ENCODE data around the gene HYDIN.

The HYDIN gene

GRCh38 chr16:71229344-71229743, 1.2 kb downstream of the HYDIN start:
- no peak overlapping the region for H3K4me3 ChIP-seq (replicated peaks in 1 of 2; ENCODE audit: low read depth in 2 of 2, low read length in 2 of 2)
- DNase-seq (ENCODE audit: low read depth in 2 of 2), result no peak
- no peak for TF ChIP-seq CTCF (IDR thresholded peaks at IDR 0.05; ENCODE audit: low read depth, low read length)

GRCh38 chr16:71226229-71227141, 4.0 kb downstream of the HYDIN start:
- no peak for TF ChIP-seq CTCF (IDR thresholded peaks at IDR 0.05; ENCODE audit: low read depth, low read length)
- no peak overlapping the region for H3K4me3 ChIP-seq (replicated peaks in 1 of 2; ENCODE audit: low read depth in 2 of 2, low read length in 2 of 2)
- DNase-seq (ENCODE audit: low read depth in 2 of 2), result no peak

GRCh38 chr16:71225145-71225544, 5.4 kb downstream of the HYDIN start:
- no peak for TF ChIP-seq CTCF (IDR thresholded peaks at IDR 0.05; ENCODE audit: low read depth, low read length)
- no peak overlapping the region for H3K4me3 ChIP-seq (replicated peaks in 1 of 2; ENCODE audit: low read depth in 2 of 2, low read length in 2 of 2)
- no peak for DNase-seq (ENCODE audit: low read depth in 2 of 2)

- DNase-seq (ENCODE audit: low read depth in 2 of 2), result no peak
- no peak overlapping the region for H3K4me3 ChIP-seq (replicated peaks in 1 of 2; ENCODE audit: low read depth in 2 of 2, low read length in 2 of 2)
- no peak for TF ChIP-seq CTCF (IDR thresholded peaks at IDR 0.05; ENCODE audit: low read depth, low read length)
Measured at GRCh38 chr16:71218306-71218963, 12.1 kb downstream of the HYDIN start.

GRCh38 chr16:71217506-71217905, 13.0 kb downstream of the HYDIN start:
- DNase-seq (ENCODE audit: low read depth in 2 of 2), result no peak
- no peak overlapping the region for H3K4me3 ChIP-seq (replicated peaks in 1 of 2; ENCODE audit: low read depth in 2 of 2, low read length in 2 of 2)
- no peak for TF ChIP-seq CTCF (IDR thresholded peaks at IDR 0.05; ENCODE audit: low read depth, low read length)

DNA sequence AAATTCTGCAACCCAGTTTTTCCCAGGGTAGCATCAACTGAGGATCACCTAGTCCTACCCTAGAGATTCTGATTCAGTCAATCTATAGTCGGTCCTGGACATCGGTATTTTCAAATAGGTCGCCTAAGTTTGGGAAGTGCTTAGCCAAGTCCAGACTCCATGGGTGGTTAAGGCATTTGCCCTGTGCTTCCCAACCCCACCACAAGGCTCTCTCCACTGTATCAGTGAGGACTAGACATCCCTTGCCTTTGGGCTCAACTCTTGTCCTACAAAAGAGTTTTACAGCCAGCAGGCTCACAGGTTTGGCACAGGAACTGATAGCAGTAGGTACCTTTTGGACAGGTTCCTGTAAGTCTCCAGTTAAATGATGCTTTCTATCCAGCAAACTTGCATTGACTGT, 13.8 kb downstream of the HYDIN start:
- H3K4me3 ChIP-seq (replicated peaks in 1 of 2; ENCODE audit: low read depth in 2 of 2, low read length in 2 of 2), result no peak overlapping the region
- no peak for TF ChIP-seq CTCF (IDR thresholded peaks at IDR 0.05; ENCODE audit: low read depth, low read length)
- no peak for DNase-seq (ENCODE audit: low read depth in 2 of 2)

All from cardiac fibroblast (primary cell).